ENCODE data around the gene KCTD13.

GRCh38 chr16:29860218-29860617 lies 65.8 kb downstream of the KCTD13 start:
- TF ChIP-seq CTCF (IDR thresholded peaks at IDR 0.05 in 2 of 3, conservative IDR thresholded peaks at IDR 0.05 in 1 of 3; ENCODE audit: control insufficient read depth in 2 of 3, extremely low read depth in 1 of 3, insufficient read depth in 1 of 3, low read depth in 3 of 3, low read length in 3 of 3) (no peak), SMARCA5 (IDR thresholded peaks at IDR 0.05) (no peak), REST (IDR thresholded peaks at IDR 0.05; ENCODE audit: low read depth, low read length) (no peak), CEBPB (IDR thresholded peaks at IDR 0.05; ENCODE audit: borderline replicate concordance in 1 of 2, low read depth in 2 of 2, low read length in 2 of 2) (no peak)

All from GM12878 (cell line).